ENCODE measurements around the gene GRIK2.

DNA sequence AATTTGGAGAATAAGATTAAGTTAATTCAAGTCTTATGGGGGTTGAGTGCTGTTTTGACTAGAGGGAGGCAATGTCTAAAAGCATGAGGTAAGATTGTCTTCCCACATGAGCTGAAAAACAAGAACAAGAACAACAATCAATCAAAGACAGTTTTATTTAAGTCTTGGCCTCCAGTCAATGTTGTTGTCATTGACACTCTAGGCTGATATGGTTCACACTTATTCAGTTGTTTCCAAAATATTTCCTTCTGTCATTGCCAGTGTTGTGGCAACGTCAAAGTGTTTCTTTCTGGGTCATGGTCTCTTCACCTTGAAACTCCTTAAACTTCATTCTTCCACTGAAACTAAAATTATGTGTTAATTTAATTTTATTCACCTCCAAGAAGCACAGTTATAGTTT lies 72.4 kb downstream of the GRIK2 start:
- TF ChIP-seq, protein P1, sequence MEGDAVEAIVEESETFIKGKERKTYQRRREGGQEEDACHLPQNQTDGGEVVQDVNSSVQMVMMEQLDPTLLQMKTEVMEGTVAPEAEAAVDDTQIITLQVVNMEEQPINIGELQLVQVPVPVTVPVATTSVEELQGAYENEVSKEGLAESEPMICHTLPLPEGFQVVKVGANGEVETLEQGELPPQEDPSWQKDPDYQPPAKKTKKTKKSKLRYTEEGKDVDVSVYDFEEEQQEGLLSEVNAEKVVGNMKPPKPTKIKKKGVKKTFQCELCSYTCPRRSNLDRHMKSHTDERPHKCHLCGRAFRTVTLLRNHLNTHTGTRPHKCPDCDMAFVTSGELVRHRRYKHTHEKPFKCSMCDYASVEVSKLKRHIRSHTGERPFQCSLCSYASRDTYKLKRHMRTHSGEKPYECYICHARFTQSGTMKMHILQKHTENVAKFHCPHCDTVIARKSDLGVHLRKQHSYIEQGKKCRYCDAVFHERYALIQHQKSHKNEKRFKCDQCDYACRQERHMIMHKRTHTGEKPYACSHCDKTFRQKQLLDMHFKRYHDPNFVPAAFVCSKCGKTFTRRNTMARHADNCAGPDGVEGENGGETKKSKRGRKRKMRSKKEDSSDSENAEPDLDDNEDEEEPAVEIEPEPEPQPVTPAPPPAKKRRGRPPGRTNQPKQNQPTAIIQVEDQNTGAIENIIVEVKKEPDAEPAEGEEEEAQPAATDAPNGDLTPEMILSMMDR (IDR thresholded peaks at IDR 0.05): no peak
- no peak for TF ChIP-seq ZFX (IDR thresholded peaks at IDR 0.05; ENCODE audit: borderline replicate concordance)
